Esophagus muscularis mucosa (tissue), 2 donors: ENCODE measurements around the gene DNAJC5.

Experiments used
- POLR2A ChIP-seq: fragments of 450-650 bp; IDR thresholded peaks from one replicate; pipeline ENCODE4 v1.6.1; 2017; ENCODE audit warnings: antibody characterized with exemption, moderate library complexity, mild to moderate bottlenecking, low read depth
- POLR2AphosphoS5 ChIP-seq, 2 donors: sonication (generic); formaldehyde crosslinking; IDR thresholded peaks; one replicate each; pipeline ENCODE4 v1.6.1; 2017; ENCODE audit warnings: antibody characterized with exemption in 2 of 2

DNA sequence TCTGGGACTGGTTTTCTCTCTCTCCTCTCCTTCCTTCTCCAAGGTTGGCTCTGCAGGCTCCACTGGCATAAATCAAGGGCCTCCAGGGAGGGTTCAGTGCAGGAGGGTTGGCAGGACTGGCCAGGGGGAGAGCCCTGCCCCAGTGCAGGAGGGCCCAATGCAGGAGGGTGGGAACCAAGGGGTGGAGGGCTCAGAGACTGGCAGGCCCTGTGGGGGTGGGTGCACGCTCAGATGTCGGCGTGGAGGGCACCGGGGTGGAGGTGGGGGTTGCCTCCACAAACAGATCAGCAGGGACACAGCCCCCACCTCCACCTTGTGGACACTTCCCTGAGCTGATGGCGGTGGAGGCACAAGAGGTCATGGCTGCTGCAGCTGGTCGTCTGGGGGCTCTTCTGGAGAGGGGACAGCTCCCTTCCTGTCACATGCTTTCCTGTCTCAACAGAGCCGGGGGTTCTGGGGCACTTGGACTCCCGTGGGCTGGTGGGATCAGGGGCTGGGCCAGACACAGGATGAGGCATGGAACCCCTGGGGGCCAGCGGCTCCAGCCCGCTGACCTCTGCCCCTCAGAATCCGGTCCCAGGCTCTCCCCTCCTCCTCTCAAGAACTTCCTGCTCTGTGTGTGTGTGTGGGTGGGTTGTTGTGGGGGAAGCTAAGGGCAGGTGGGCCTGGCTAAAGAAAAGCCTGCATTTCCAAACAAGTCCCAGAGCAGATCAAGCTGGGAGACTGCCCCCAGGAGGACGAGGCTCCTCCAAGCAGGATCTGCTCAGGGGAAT is 36.3 kb upstream of the DNAJC5 start:
- TF ChIP-seq POLR2A (no peak), POLR2AphosphoS5 (IDR thresholded peaks at IDR 0.05) (no peak)
